Hepatocyte (in vitro differentiated cells): Measurements from ENCODE around the gene SUCLG2.

Experiments
- CTCF ChIP-seq: fragments of 200-600 bp; sonication (generic); IDR thresholded peaks from 2 replicates; pipeline ENCODE4 v1.5.1; 2016; ENCODE audit warnings: antibody characterized with exemption, mild to moderate bottlenecking; ENCODE audit not compliant: poor library complexity
- EZH2 ChIP-seq: fragments of 200-600 bp; sonication (generic); IDR thresholded peaks from 2 replicates; pipeline ENCODE4 v1.6.1; 2016; ENCODE audit warnings: antibody characterized with exemption, mild to moderate bottlenecking, borderline replicate concordance

GRCh38 chr3:67635257-67635656, 19.2 kb downstream of the SUCLG2 start:
- TF ChIP-seq EZH2 (no peak), CTCF (no peak)
